HCT116 (cell line): ENCODE data around the gene SCGB3A1. TPM values are rescaled to one million over a fixed set of nuclear protein-coding genes. Genes with fewer than 3 reads are reported as not detected.

ENCODE experiments used
- ATAC-seq: fragments of 200-7000 bp; cut with Tn5 transposase; 2 replicates; pipeline ENCODE4 v1.9.1; 2020; ENCODE audit warnings: mild to moderate bottlenecking, moderate library complexity
- BruUV-seq: library from RNA; stranded (reverse); fragments of 400-500 nt; replicated peaks from 2 replicates; lab custom pipeline; 2021; lab: Mats Ljungman, UMichigan
- CTCF ChIA-PET: fragments of 300-600 bp; sonication (Branson Sonifier 250); formaldehyde crosslinking; loops from one replicate; lab custom pipeline; 2021; ENCODE audit warnings: antibody characterized with exemption; lab: Charles Lee
- POLR2A ChIA-PET: fragments of 300-600, 350-600 bp; sonication (Branson Sonifier 250); formaldehyde crosslinking; loops from one replicate; lab custom pipeline; 2021; ENCODE audit warnings: antibody characterized with exemption; lab: Charles Lee
- RAD21 ChIA-PET, 2 experiments: fragments of 300-600 bp; sonication (Branson Sonifier 250); formaldehyde crosslinking; loops; one replicate each; lab custom pipeline; 2023; ENCODE audit warnings: low total read pairs in 2 of 2; ENCODE audit not compliant: uncharacterized antibody in 2 of 2, unreplicated experiment in 2 of 2, low non-redundant PET in 1 of 2; lab: Charles Lee
- DNase-seq: peaks from one replicate; pipeline ENCODE4 v3.0.0-alpha.2; 2010; ENCODE audit warnings: low read depth, low spot score
- H2AFZ ChIP-seq: fragments of 200-600 bp; shearing (Covaris generic), sonication (generic); 2 replicates; pipeline ENCODE4 v1.6.1; 2017; ENCODE audit warnings: low read depth, mixed run types, mixed read lengths, antibody characterized with exemption, low read length; ENCODE audit not compliant: poor library complexity, severe bottlenecking
- H3K27ac ChIP-seq: 2 replicates; pipeline ENCODE4 v1.5.1; 2012; ENCODE audit warnings: low read depth, low read length
- H3K27me3 ChIP-seq: fragments of 200-600 bp; sonication (generic); 2 replicates; pipeline ENCODE4 v1.6.1; 2016; ENCODE audit warnings: mixed run types, low read length, mixed read lengths; ENCODE audit not compliant: insufficient read depth
- H3K36me3 ChIP-seq, 2 experiments: fragments of 200-500 bp in 1 of 2; fragments of 200-600 bp in 1 of 2; sonication (Bioruptor generic) in 1 of 2; sonication (generic) in 1 of 2; 2 replicates each; pipeline versions ENCODE4 v1.5.1 to v1.6.1; 2014 to 2016; ENCODE audit warnings: low read length in 2 of 2, inconsistent platforms in 1 of 2, mixed read lengths in 1 of 2, mixed run types in 1 of 2; ENCODE audit not compliant: insufficient read depth in 2 of 2, control insufficient read depth in 1 of 2
- H3K4me1 ChIP-seq, 2 experiments: fragments of 200-600 bp in 1 of 2; sonication (generic) in 1 of 2; 2 replicates each; pipeline versions ENCODE4 v1.5.1 to v1.6.1; 2012 to 2017; ENCODE audit warnings: low read length in 2 of 2, inconsistent platforms in 1 of 2, mild to moderate bottlenecking in 1 of 2, mixed read lengths in 1 of 2, mixed run types in 1 of 2, moderate library complexity in 1 of 2; ENCODE audit not compliant: insufficient read depth in 2 of 2, control insufficient read depth in 1 of 2
- H3K4me2 ChIP-seq: fragments of 200-600 bp; sonication (generic); 2 replicates; pipeline ENCODE4 v1.6.1; 2017; ENCODE audit warnings: mixed run types, low read length, mixed read lengths
- H3K4me3 ChIP-seq, 2 experiments: fragments of 200-600 bp in 1 of 2; sonication (generic) in 1 of 2; replicated peaks in 1 of 2; 2 replicates each; pipeline ENCODE4 v1.5.1; 2011 to 2016; ENCODE audit warnings: low read length in 2 of 2, control low read depth in 1 of 2, low read depth in 1 of 2, mild to moderate bottlenecking in 1 of 2, mixed read lengths in 1 of 2, mixed run types in 1 of 2
- H3K79me2 ChIP-seq: fragments of 200-600 bp; sonication (generic); 2 replicates; pipeline ENCODE4 v1.6.1; 2017; ENCODE audit warnings: mild to moderate bottlenecking, mixed run types, low read length, moderate library complexity, mixed read lengths; ENCODE audit not compliant: insufficient read depth
- H3K9ac ChIP-seq: fragments of 200-600 bp; sonication (generic); 2 replicates; pipeline ENCODE4 v1.6.1; 2016; ENCODE audit warnings: low read length, mixed read lengths
- H3K9me2 ChIP-seq: fragments of 200-600 bp; sonication (generic), shearing (Covaris generic); 2 replicates; pipeline ENCODE4 v1.6.1; 2017; ENCODE audit warnings: mixed run types, mild to moderate bottlenecking, moderate library complexity; ENCODE audit not compliant: insufficient read depth
- H3K9me3 ChIP-seq, 2 experiments: fragments of 200-500 bp in 1 of 2; fragments of 200-600 bp in 1 of 2; sonication (Bioruptor generic) in 1 of 2; sonication (generic) in 1 of 2; 2 replicates each; pipeline ENCODE4 v1.6.1; 2014 to 2017; ENCODE audit warnings: low read length in 2 of 2, mixed read lengths in 2 of 2, inconsistent platforms in 1 of 2, low read depth in 1 of 2, mild to moderate bottlenecking in 1 of 2, mixed run types in 1 of 2, moderate library complexity in 1 of 2; ENCODE audit not compliant: control insufficient read depth in 1 of 2, insufficient read depth in 1 of 2
- H4K20me1 ChIP-seq: fragments of 200-600 bp; sonication (generic), shearing (Covaris generic); 2 replicates; pipeline ENCODE4 v1.6.1; 2017; ENCODE audit warnings: mixed run types, mild to moderate bottlenecking, moderate library complexity; ENCODE audit not compliant: insufficient read depth
- CBX3 ChIP-seq: IDR thresholded peaks from 2 replicates; pipeline ENCODE4 v1.6.1; 2012; ENCODE audit warnings: low read depth
- CEBPB ChIP-seq: IDR thresholded peaks from 2 replicates; pipeline ENCODE4 v1.6.1; 2012; ENCODE audit warnings: low read depth
- EGR1 ChIP-seq: IDR thresholded peaks from 2 replicates; pipeline ENCODE4 v1.6.1; 2012; ENCODE audit warnings: low read depth
- ELF1 ChIP-seq: IDR thresholded peaks from 2 replicates; pipeline ENCODE4 v1.6.1; 2012; ENCODE audit warnings: low read depth, borderline replicate concordance
- EZH2 ChIP-seq: fragments of 200-600 bp; sonication (generic); IDR thresholded peaks from 2 replicates; pipeline ENCODE4 v1.6.1; 2017; ENCODE audit warnings: antibody characterized with exemption, mixed run types
- EZH2phosphoT487 ChIP-seq: fragments of 200-600 bp; IDR thresholded peaks from 2 replicates; pipeline ENCODE4 v1.6.1; 2018; ENCODE audit warnings: antibody characterized with exemption, borderline replicate concordance
- JUND ChIP-seq: IDR thresholded peaks from 2 replicates; pipeline ENCODE4 v1.6.1; 2012
- POLR2A ChIP-seq: IDR thresholded peaks from 2 replicates; pipeline ENCODE4 v1.7.0; 2011; ENCODE audit warnings: borderline replicate concordance; ENCODE audit not compliant: insufficient read depth, insufficient read length; ENCODE audit errors: extremely low read depth
- POLR2AphosphoS5 ChIP-seq: IDR thresholded peaks from 2 replicates; pipeline ENCODE4 v1.6.1; 2011; ENCODE audit warnings: mild to moderate bottlenecking, low read depth, low read length, moderate library complexity
- REST ChIP-seq: IDR thresholded peaks from 2 replicates; pipeline ENCODE4 v1.6.1; 2012; ENCODE audit warnings: low read depth
- SIN3A ChIP-seq: IDR thresholded peaks from 2 replicates; pipeline ENCODE4 v1.6.1; 2012; ENCODE audit warnings: low read depth
- TCF7L2 ChIP-seq: IDR thresholded peaks from 2 replicates; pipeline ENCODE4 v1.7.0; 2011; ENCODE audit warnings: borderline replicate concordance, inconsistent platforms; ENCODE audit not compliant: insufficient read depth, insufficient read length; ENCODE audit errors: extremely low read depth
- YY1 ChIP-seq: IDR thresholded peaks from 2 replicates; pipeline ENCODE4 v1.6.1; 2011; ENCODE audit warnings: low read length, low read depth, moderate library complexity, mild to moderate bottlenecking; ENCODE audit not compliant: insufficient replicate concordance; ENCODE audit errors: extremely low read depth
- ZBTB33 ChIP-seq: IDR thresholded peaks from 2 replicates; pipeline ENCODE4 v1.6.1; 2011; ENCODE audit warnings: mild to moderate bottlenecking, low read length, moderate library complexity; ENCODE audit not compliant: insufficient replicate concordance; ENCODE audit errors: extremely low read depth
- ZFX ChIP-seq: fragments of 450-650 bp; IDR thresholded peaks from 2 replicates; pipeline ENCODE4 v1.6.1; 2017
- ZNF274 ChIP-seq: fragments of 200-500 bp; sonication (Bioruptor generic); IDR thresholded peaks from 2 replicates; pipeline ENCODE4 v1.6.1; 2014; ENCODE audit warnings: mild to moderate bottlenecking, low read depth, low read length, inconsistent platforms
- intact Hi-C: fragments of 100-400 bp; cut with micrococcal nuclease; formaldehyde crosslinking; loops from 2 replicates; pipeline ENCODE4 v1.10.0; 2022
- total RNA-seq: library from RNA; stranded (reverse); gene quantifications from one replicate; pipeline ENCODE4 v1.2.1, GENCODE V29; 2021; ENCODE audit not compliant: unreplicated experiment
- TF ChIP-seq, protein P1 (sequence below), 3 experiments: fragments of 200-600 bp in 1 of 3; sonication (generic) in 1 of 3; IDR thresholded peaks in 2 of 3; conservative IDR thresholded peaks in 1 of 3; 2 replicates each; pipeline ENCODE4 v1.5.1; 2012 to 2017; ENCODE audit warnings: low read depth in 2 of 3, low read length in 2 of 3, antibody characterized with exemption in 1 of 3, borderline replicate concordance in 1 of 3, control low read depth in 1 of 3, mild to moderate bottlenecking in 1 of 3, mixed read lengths in 1 of 3, mixed run types in 1 of 3, moderate library complexity in 1 of 3; ENCODE audit not compliant: insufficient read depth in 1 of 3

The SCGB3A1 gene
- total RNA-seq, 1 experiment from 2014 or later = not detected

DNA sequence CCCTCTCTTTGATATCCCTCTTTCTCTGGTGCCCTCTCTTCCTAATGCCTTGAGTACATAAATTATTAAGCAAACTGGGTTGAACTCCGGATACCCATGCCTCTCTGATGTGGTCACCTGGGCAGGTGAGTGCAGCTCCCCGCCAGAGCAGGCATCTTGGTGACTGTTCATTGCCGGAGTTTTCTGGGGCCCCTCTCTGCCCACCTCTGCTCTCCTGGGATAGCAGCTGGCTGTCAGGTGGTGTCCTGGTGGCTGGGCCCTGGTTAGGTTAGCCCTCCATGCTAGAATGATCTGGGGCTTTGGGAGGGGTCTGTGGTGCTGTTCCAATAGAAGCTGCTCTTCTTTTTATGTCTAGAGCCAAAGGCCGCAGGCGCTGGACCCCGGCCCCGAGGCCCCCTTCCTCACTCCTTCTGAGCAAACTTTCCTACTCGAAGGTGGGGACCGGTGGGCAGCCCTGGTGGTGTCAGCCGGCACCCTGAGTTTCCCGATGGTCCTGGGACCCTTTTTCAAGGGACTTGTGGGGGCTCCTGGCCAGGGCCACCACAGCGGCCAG, 4.9 kb upstream of the SCGB3A1 start:
- no TSS peak for BruUV-seq
- Histone ChIP-seq H3K9me2 (no peaks in the 10 kb centered on the region), H3K4me2 (no peak overlapping the region), H3K4me1 (no peaks in the 10 kb centered on the region), H3K9me3 (no peaks in the 10 kb centered on the region), H3K9ac (no peak overlapping the region), H3K36me3 (no peaks in the 10 kb centered on the region), H3K4me3 (no peak overlapping the region), H3K79me2 (no peaks in the 10 kb centered on the region), H3K27me3 (no peaks in the 10 kb centered on the region), H3K27ac (no peak overlapping the region), H2AFZ (no peak overlapping the region), H4K20me1 (no peaks in the 10 kb centered on the region)
- intact Hi-C loops = no loop called here
- DNase-seq (no peak), ATAC-seq (no peak)
- CTCF ChIA-PET = no interaction called here
- RAD21 ChIA-PET = no interaction called here
- POLR2A ChIA-PET = no interaction called here
- TF ChIP-seq SIN3A (no peak), CEBPB (no peak), ZNF274 (no peak), POLR2AphosphoS5 (no peak), CBX3 (no peak), REST (no peak), EZH2phosphoT487 (no peak), ELF1 (no peak), ZBTB33 (no peak), JUND (no peak), POLR2A (no peak), EZH2 (no peak), TCF7L2 (no peak), ZFX (no peak), EGR1 (no peak), YY1 (no peak)
- TF ChIP-seq, protein P1, sequence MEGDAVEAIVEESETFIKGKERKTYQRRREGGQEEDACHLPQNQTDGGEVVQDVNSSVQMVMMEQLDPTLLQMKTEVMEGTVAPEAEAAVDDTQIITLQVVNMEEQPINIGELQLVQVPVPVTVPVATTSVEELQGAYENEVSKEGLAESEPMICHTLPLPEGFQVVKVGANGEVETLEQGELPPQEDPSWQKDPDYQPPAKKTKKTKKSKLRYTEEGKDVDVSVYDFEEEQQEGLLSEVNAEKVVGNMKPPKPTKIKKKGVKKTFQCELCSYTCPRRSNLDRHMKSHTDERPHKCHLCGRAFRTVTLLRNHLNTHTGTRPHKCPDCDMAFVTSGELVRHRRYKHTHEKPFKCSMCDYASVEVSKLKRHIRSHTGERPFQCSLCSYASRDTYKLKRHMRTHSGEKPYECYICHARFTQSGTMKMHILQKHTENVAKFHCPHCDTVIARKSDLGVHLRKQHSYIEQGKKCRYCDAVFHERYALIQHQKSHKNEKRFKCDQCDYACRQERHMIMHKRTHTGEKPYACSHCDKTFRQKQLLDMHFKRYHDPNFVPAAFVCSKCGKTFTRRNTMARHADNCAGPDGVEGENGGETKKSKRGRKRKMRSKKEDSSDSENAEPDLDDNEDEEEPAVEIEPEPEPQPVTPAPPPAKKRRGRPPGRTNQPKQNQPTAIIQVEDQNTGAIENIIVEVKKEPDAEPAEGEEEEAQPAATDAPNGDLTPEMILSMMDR (IDR thresholded peaks at IDR 0.05 in 2 of 3, conservative IDR thresholded peaks at IDR 0.05 in 1 of 3; ENCODE audit: borderline replicate concordance in 1 of 3, insufficient read depth in 1 of 3, low read depth in 2 of 3, low read length in 2 of 3) = no peak
